HG03342 (cell line): ENCODE data around the gene TARBP2.
A peak's percentile ranks its signal among the peaks of the same experiment; 100 is the strongest.
"Not testable (repeated sequence)": the region's sequence is repeated elsewhere in the genome, so short reads cannot be mapped to it uniquely, and the experiment has no call there.

ENCODE experiments used
- ATAC-seq: cut with Tn5 transposase; IDR thresholded peaks from one replicate; pipeline ENCODE4 v1.9.1; 2021; ENCODE audit warnings: mild to moderate bottlenecking, moderate library complexity; ENCODE audit not compliant: unreplicated experiment

The TARBP2 gene

DNA sequence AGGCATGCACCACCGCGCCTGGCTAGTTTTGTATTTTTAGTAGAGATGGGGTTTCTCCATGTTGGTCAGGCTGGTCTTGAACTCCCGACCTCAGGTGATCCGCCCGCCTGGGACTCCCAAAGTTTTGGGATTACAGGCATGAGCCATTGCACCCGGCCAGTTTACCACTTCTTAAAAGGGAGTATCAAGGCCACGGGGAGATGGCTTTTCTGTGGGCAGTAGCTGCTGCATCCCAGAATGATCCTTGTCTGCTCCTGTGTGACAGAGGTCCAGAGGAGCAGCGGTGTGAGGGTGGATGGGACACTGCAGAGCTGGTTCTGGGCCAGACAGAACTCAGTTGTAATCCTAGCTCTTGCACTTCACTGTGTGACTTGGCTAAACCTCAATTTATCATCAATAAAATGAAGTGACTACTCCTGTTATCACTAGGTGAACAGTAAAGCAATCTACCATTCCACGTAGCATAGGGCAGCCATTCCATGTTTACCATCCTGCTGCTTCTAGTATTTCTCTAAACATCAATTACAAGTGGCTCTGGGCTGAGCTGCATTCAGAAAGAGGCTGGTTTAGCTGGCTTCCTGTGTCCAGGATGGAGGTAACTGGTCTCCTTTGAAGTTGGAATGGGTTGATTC is 9.2 kb downstream of the TARBP2 start:
- ATAC-seq, result no peak

DNA sequence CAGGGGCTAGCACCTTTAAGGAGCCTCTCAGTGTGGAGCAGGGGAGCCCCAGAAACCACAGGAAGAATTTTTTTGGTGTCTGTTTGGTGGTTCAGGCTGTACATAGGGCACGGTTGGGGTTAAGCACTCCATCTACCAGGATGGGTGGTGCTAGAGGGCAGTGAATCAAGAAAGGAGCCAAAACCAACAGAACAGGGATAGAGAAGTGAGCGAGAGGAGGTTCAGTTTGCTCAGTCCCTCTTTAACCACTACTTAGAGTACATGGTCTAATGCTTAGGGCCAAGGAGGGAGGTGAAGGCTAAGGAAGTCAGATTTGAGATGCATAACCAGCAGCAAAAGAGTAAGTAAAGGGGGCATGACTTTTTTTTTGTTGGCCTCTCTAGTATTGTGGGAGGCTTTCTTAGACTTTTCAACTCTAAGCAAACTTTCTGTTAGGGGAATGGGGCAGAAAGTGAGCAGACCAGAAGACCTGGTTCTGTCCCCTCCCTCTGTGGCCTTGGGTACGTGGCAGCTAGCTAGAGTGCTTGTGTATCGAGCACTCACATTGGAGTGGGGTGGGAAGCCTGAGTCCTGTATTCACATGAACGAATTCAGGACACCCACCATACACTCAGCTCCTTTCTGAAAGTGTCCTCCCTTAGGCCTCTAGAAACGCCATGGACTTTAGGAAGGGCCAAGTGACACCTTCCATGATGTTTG is 12.8 kb downstream of the TARBP2 start:
- ATAC-seq, result no peak

DNA sequence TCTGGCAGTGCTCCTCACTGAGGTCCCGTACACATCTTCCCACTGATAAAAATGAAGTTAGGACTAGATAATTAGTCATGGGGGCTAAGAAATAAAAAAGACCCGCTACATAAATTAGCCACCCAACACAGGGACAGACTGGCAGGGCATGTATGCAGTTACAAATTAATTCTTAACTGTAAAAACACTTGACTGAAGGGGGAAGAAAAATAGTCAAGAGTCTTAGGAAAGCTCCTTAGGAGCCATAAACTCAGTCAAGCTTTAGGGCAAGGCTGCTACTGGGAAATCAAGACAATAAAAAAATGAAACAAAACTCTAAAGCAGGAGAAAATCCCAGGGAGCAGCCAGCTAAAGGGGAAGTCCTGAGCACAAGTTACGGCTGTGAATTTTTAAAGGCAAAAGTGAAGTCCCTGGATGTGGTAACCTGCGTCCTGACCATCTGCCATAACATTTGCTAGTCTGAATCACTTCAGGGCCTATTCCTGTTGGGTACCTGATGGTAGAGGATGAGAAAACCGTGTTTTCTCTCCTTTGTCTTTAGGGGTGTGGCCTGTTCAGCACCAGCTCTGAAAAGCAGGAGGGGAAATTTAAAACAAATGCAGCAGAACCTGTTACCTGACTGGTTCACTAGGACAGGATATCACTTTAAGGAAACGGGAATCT is 13.7 kb downstream of the TARBP2 start:
- no peak for ATAC-seq

DNA sequence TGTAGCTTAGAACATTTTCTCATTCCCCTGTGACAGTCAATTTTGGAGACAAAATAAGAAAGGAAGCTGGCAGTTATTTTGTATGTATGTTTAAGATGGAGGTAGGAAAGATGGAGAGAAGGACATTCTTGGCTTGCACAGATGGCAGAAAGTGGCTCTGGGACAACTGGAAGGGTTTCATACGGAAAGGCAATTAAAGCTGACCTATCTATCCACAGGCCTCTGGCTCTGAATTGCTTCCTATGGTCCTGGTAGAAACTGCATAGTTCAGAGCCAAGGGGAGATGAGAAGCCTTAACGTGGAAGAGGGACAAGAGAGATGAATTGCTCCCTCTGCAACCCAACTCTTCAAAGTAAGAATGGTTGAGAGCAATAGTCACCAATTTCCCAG is 14.2 kb downstream of the TARBP2 start:
- ATAC-seq, result no peak

DNA sequence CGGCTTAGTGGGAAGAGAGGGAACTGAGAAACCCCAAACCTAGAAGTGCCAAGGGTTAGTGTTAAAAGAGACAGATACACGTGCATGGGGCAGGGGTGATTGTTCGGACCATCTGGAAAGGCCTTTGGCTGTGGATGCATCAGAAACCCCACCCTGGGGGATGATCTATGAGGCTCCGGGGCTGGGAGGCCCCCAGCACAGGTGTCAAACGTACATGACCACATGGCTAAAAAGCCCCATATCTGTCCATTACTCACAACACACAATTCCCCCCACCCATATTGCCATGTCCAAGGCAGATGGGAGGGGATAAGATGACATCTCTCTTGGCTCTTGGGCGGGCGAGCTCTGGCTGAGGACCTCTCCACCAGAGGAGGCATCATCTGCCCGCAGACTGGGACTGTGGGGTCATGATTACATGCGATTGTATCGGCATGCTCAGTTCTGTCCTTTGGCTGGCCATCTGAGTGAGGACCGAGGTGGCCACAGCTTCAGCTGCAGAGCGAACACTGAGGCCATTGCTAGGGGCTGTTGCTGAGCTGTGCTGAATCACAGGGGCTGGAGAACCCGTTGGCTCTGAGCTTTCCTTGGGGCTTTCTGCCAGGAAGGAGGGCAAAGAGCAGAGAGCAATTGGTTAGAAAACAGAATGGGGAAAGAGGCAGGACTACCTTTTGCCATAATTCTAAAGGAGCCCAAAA is 15.8 kb downstream of the TARBP2 start:
- ATAC-seq, result no peak

DNA sequence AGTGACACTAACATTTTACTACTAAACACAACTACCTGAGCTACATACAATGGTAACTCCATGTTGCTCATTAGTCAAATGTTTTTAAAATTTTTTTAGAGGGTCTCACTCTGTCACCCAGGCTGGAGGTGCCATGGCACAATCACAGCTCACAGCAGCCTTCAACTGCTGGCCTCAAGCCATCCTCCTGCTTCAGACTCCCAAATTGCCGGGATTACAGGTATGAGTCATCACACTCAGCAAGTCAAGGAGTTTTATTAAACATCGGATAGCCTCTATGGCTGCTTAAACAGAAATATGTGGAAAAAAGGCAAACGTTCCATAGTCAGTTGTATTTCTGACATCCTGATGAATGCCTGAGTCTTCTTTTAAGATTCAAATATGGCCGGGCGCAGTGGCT is 17.3 kb downstream of the TARBP2 start:
- ATAC-seq, result no peak

DNA sequence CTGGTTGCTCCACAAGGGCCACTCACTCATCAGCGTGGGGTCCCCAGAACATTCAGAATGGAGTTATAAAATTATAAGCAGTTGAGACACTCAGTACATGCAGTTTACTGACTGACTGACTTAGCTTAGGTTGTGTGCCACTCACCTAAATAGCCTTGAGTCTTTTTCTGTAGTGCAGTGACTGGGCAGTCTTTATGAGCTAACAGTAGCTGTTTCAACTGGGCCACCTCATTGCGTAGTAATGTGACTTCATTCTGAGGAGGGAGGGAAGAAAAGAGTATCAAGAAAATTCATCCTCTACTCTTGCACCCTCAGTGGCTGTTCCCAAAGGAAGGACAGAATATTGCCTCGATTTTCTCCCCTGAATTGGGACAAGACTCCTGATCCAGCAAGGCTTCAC is 22.0 kb downstream of the TARBP2 start:
- no peak for ATAC-seq

DNA sequence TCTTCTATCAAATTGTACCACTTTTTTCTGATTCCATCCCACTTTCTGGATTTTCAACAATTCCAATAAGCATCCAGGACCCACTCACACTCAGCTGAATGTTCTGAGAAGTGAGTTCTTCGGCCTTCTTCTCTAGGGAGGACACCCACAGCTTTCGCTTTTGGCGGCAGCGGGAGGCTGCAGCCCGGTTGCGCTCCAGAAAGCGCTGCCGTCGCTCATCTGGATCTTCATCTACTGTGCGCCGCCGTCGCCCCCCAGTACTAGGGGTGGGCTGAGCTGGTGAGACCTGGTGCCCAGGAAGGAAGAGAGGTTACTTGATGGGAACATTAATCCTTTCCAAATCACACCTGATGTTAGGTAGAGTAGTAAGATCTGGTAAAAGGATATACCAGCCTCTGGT is 23.4 kb downstream of the TARBP2 start:
- ATAC-seq, result no peak

DNA sequence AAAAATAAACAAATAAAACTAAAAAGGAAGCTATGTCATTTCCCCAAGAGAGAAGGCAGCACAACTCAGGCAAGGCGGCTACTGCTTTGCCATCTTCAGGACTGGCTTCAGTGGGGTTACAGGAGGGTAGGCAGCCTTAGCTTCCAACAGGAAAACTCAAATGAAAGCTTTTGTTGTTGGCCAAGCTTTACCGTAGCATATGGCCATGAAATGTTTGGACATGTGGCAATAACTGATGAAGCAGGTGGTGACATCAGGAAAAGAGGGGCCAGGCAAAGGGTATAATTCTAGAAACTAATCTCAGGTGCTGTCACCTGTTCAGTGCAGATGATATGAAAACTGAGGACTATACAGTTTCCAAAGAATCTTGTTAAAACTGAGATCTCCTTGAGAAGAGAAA is 29.0 kb downstream of the TARBP2 start:
- no peak for ATAC-seq

DNA sequence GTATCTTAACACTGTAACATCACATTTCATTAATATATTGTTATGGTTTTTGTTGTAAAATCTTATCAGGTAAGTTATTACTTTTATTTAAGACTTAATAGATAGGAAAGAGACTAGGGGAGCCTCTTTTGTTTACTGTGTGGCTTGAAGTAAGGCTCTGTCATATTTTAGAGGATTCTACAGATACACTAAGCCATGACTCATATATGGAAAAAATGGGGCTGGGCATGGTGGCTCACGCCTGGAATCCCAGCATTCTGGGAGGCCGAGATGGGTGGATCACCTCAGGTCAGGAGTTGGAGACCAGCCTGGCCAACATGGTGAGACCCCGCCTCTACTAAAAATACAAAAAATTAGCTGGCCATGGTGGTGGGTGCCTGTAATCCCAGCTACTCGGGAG is 29.8 kb downstream of the TARBP2 start:
- ATAC-seq, result no peak

DNA sequence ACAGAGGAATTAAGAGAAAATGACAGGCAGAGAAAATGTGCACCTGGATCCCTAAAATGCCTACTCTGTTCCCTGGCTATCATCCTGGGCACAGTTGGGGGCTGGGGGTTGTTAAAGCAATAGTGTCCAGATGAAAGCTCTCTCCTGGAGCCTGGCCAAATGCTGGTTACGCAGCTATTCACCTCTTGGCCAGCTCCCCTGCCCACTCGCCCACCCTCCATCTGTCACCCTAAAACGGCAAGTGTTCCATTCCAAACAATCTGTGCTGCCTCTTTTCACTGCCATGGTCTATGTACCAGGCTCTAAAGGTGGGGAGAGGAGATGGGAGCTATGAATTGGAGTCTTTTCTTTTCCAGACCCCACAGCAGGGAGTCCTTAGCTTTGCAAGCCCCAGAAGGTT is 30.9 kb downstream of the TARBP2 start:
- no peak for ATAC-seq

DNA sequence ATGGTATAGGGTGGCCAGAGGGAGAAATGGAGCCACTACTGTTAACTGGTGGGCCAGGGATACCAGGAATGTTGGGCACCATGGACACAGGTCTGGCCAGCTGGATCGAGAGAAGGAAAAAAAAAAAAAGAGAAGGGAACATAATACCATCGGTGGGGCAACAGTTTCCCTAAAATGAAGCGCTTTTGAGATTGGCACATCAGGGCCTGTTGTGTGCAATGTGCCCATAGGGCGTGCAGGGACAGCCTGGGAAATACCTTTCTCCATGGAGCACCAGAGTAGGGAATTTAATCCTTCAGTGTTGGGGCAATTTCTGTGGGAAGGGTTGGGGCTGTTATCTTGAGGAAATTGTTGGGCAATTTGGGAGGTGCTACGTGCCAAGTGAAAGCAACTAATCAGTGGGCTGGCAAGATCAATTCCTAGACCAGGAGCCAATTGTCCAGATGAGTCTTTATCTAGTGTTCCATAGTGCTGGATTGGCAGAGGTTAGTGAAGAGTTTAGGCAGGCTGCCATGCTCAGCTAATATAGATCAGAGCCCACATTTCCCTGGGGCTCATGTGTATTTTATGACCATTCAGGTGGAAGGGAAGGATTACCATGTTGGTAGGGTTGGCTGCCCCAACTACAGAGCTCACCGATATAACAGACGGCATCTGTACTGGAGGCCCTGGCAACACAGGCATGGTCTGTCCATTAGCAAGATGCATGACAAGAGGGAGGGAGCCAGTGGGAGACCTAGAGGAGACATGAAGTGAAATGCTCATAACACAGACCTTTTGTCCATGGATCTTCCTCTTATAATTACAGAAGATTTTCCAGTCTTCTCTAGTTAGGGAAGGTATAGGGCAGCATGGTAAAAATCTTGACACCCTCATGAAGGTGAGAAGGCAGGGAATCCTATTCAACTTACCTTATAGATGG is 31.7 kb downstream of the TARBP2 start:
- no peak for ATAC-seq

DNA sequence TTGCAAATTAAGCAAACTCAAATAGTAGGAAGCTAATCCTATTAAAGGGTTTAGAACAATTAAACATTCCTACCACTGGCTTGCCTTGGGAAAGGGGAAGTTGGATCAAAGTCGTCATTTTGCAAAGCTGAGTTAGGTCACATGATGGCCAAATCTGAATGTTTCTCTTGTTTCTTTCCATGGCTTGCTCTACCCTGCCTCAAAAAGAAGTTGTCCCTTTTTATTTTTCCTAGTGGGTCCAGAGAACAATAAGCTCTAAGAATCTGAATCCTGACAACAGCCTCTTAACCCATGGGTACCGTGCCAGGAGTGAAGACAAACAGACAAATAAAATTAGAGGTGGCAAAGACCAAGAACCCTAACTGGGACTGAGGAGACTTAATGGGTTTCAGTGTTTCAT is 32.4 kb downstream of the TARBP2 start:
- ATAC-seq, result no peak

DNA sequence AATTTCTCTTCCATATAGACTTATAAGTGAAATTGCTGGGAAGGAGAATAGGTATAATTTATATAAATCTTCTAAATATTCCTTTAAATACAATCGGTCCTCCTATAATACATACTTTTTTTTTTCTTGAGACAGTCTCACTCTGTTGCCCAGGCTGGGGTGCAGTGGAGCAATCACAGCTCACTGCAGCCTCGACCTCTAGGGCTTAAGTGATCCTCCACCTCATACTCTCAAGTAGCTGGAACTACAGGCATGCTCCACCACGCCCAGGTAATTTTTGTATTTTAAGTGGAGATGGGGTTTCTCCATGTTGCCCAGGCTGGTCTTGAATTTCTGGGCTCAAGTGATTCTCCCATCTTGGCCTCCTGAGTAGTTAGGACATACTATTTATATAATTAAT is 35.9 kb downstream of the TARBP2 start:
- no peak for ATAC-seq

DNA sequence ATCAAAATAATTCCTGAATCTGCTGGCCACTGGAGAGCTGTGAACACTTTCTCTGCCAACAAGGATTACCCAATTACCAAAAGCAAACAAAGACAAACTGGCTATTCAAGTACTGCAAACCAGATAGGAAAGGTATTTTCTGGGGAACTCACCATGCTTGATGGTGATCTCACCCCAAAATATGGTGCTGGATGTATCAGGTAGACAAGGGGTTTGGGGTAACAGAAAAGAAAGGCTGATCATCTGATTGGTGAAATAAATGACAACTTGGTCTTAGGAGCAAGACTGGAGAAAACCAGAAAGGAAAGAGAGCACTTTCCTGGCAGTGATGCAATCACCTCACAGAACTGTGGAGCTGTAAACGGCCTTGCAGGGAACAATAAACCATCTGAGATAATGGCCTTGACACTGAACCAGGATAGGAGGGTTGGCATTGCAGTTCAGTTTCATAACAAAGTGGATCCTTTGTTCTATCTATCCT is 37.2 kb downstream of the TARBP2 start:
- ATAC-seq, result no peak

DNA sequence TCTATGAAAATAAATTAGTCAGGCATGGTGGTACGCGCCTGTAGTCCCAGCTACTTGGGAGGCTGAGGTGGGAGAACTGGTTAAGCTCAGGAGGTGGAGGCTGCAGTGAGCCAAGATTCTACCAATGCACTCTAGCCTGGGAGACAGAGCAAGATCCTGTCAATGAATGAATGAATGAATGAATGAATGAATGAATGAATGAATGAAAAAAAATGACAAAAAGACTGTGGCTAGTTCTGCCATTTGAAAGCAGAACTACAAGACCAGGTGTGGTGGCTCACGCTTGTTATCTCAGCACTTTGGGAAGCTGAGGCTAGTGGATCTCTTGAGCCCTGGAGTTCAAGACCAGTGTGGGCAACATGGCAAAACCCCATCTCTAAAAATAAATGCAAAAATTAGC is 38.4 kb downstream of the TARBP2 start:
- ATAC-seq, result no peak

DNA sequence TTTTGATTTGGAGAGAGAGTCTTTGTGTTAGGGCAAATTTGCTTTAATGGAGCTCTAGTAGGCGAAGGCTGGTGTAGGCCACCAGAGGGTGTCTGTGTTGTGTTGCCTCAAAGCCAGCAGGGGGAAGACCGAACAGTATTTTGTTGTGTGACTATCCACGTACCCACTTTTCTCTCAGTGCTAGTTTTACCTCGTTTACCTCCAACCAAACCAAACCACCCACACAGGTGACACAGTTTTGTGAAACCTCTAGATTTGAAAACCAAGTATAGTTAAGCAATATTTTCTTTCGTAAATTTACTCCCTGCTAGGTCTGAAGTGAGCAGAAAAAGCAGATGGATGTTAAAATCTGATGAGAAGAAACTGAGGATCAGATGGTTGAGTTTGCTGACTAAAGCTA is 42.5 kb downstream of the TARBP2 start:
- peak; percentile 82 for ATAC-seq

DNA sequence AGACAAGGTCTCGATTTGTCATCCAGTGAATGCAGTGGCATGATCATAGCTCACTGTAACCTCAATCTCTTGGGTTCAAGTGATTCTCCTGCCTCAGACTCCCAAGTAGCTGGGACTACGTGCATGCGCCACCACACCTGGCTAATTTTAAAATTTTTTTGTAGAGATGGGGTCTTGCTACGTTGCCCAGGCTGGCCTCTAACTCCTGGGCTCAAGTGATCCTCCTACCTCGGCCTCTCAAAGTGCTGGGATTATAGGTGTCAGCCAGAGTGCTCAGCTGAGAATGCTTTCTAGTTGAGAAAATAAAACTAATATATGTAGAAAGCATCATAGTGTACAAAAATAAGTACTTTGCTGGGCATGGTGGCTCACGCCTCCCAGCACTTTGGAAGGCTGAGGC is 47.3 kb downstream of the TARBP2 start:
- ATAC-seq, result not testable (repeated sequence)

DNA sequence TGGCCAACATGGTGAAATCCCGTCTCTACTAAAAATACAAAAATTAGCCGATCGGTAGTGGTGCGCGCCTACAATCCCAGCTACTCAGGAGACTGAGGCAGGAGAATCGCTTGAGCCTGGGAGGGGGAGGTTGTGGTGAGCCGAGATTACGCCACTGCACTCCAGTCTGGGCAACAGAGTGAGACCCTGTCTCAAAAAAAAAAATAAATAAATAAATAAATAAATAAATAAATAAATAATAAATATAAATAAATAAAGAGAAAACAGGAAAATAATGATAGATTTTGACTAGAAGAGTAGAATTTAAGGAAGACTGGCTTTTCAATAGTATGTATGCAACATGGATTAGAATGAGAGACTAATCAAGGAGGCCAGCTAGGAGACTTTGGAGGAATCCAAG is 49.0 kb downstream of the TARBP2 start:
- ATAC-seq, result not testable (repeated sequence)

DNA sequence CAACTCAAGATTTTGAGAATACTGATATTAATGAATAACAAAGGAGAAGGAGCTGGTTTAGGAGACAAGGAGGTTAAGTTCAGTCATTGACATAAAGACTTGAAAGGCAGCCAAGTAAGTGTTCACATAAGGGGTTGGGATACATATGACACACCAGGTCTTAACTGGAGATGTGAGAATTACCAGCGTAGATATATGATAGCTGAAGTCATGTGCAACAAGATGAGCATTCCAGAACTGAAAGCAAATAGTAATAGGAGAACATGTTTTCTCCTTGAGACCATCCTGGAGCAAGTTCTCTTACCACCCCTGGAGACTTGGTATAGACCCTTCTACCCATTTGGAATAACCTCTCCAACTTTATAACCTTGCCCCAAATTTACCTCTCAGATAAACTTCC is 49.5 kb downstream of the TARBP2 start:
- no peak for ATAC-seq

DNA sequence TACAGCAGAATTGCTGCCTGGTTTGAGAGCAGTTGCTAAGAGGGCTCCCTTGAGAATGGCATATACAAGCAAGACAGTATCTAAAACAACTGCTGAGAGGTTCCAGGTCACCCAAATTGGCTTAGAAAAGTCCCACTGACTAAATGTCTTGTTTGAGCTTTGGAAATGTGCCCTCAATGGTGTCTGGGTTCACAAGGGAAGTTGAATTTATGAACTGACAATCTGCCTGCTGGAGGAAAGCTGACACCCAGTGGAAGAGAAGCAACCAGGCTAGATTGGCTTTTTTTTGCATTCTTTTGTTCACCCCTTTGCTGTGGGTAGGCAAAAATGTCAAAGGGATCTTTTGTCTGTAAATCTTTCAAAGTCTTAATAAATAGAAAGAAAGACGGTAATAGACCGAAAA is 50.8 kb downstream of the TARBP2 start:
- ATAC-seq, result no peak
